GM18505 (cell line): Measurements from ENCODE around the gene PEMT.
A peak's percentile ranks its signal among the peaks of the same experiment; 100 is the strongest.

Source experiments
- ATAC-seq: cut with Tn5 transposase; IDR thresholded peaks from one replicate; pipeline ENCODE4 v1.9.1; 2021; ENCODE audit not compliant: unreplicated experiment
- POLR2A ChIP-seq: IDR thresholded peaks from 4 replicates; pipeline ENCODE4 v1.6.1; 2011; ENCODE audit warnings: borderline replicate concordance; ENCODE audit not compliant: insufficient read depth, insufficient read length; ENCODE audit errors: extremely low read depth

Gene PEMT

GRCh38 chr17:17593222-17593620 lies 1.7 kb upstream of the PEMT start:
- ATAC-seq: no peak
- no peak for TF ChIP-seq POLR2A

GRCh38 chr17:17590883-17591354 lies 589 bp downstream of the PEMT start:
- TF ChIP-seq POLR2A: peak; percentile 13
- peak; percentile 5 for ATAC-seq

- no peak for TF ChIP-seq POLR2A
- no peak for ATAC-seq
Measured at GRCh38 chr17:17590141-17590751, 1.3 kb downstream of the PEMT start.

GRCh38 chr17:17587614-17588337 lies 3.7 kb downstream of the PEMT start:
- ATAC-seq: no peak
- no peak for TF ChIP-seq POLR2A

- ATAC-seq: no peak
- TF ChIP-seq POLR2A: no peak
Measured at GRCh38 chr17:17582372-17582771, 9.1 kb downstream of the PEMT start.

GRCh38 chr17:17581509-17581908 lies 10.0 kb downstream of the PEMT start:
- TF ChIP-seq POLR2A: no peak

GRCh38 chr17:17580662-17581470 lies 10.6 kb downstream of the PEMT start:
- no peak for TF ChIP-seq POLR2A
- ATAC-seq: no peak

More at GRCh38 chr17:17581509-17581908, 10.0 kb downstream of the PEMT start:
- no peak for ATAC-seq

- ATAC-seq: no peak
- no peak for TF ChIP-seq POLR2A
Measured at GRCh38 chr17:17579691-17580090, 11.8 kb downstream of the PEMT start.

GRCh38 chr17:17577373-17577772 lies 14.1 kb downstream of the PEMT start:
- no peak for ATAC-seq

GRCh38 chr17:17576772-17577234 lies 14.7 kb downstream of the PEMT start:
- no peak for ATAC-seq
- TF ChIP-seq POLR2A: no peak

More at GRCh38 chr17:17577373-17577772, 14.1 kb downstream of the PEMT start:
- TF ChIP-seq POLR2A: no peak

- TF ChIP-seq POLR2A: no peak
- ATAC-seq: no peak
Measured at GRCh38 chr17:17575360-17576251, 15.9 kb downstream of the PEMT start.

GRCh38 chr17:17573912-17574311 lies 17.6 kb downstream of the PEMT start:
- no peak for TF ChIP-seq POLR2A
- ATAC-seq: no peak

- ATAC-seq: no peak
- no peak for TF ChIP-seq POLR2A
Measured at GRCh38 chr17:17572010-17572785, 19.3 kb downstream of the PEMT start.
